ENCODE data around the gene TBC1D13.
"Not testable (repeated sequence)": the region's sequence is repeated elsewhere in the genome, so short reads cannot be mapped to it uniquely, and the experiment has no call there.

TBC1D13 gene

DNA sequence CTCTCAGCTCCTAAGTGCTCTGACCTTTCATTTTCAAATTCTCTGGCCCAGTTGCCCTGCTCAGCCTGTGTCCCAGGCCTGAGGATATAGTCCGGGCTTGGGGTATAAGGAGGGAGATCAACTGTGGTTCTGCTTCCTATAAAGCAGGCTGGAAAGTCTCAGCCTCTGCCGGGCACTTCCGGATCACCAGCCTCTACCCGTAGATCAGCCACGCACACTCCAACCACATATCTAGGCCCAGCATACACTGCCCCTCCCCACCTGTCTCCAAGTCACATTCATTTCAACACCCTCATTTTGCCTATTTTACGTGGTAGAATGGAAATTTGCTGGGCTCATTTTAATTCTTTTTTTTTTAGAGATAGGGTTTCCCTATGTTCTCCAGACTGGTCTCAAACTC is 18.4 kb upstream of the TBC1D13 start:
- Histone ChIP-seq H3K9me3 (ENCODE audit: insufficient read depth, low read depth, low read length) (no peaks in the 10 kb centered on the region), H3K36me3 (ENCODE audit: insufficient read depth, low read length) (no peaks in the 10 kb centered on the region), H3K4me3 (ENCODE audit: low read length) (no peak overlapping the region), H3K4me1 (ENCODE audit: insufficient read depth, low read length) (peaks cover 7% of the 10 kb centered on the region; the same call in 1 of the 2 replicates), H3K27ac (ENCODE audit: low read depth, low read length) (no peak overlapping the region), H3K27me3 (ENCODE audit: insufficient read depth, low read length) (no peaks in the 10 kb centered on the region), H3K9ac (ENCODE audit: low read depth, low read length) (no peak overlapping the region)
- 90% methylated on average over 6 of the region's 6 CpGs for WGBS

DNA sequence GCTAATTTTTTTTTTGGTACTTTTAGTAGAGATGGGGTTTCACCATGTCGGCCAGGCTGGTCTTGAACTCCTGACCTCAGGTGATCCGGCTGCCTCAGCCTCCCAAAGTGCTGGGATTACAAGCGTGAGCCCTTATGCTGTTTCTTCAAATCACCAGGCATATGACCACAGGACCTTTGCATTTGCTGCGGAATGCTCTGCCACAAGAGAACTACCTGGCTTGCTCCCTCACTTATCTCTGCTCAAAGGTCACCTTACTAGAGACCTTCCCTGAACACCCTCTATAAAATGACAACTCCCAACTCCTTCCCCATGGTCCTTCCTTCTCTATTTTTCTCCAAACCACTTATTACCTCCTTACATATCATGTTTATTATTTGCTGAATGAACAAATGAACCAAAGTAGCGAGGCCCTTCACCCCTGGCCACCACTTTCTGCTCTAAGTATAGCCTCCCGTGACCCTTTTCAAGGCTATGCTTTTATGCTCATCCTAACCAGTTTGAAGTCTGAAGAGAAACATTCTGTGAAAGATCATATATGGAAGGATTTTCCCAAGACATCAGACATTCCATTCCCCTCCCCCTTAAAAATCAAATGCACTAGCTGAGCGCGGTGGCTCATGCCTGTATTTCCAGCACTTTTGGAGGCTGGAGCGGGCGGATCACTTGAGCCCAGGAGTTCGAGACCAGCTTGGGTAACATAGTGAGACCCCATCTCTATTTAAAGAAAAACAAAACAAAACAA is 16.6 kb upstream of the TBC1D13 start:
- Histone ChIP-seq H3K9me3 (ENCODE audit: insufficient read depth, low read depth, low read length) (no peaks in the 10 kb centered on the region), H3K27ac (ENCODE audit: low read depth, low read length) (no peak overlapping the region), H3K9ac (ENCODE audit: low read depth, low read length) (peak overlapping the region; percentile 79; the same call in 1 of the 2 replicates), H3K36me3 (ENCODE audit: insufficient read depth, low read length) (no peaks in the 10 kb centered on the region), H3K4me3 (ENCODE audit: low read length) (peak overlapping the region; percentile 81), H3K27me3 (ENCODE audit: insufficient read depth, low read length) (no peaks in the 10 kb centered on the region), H3K4me1 (ENCODE audit: insufficient read depth, low read length) (peaks cover under 1% of the 10 kb centered on the region; the same call in 1 of the 2 replicates)
- WGBS, result 91% methylated on average over 11 of the region's 11 CpGs

DNA sequence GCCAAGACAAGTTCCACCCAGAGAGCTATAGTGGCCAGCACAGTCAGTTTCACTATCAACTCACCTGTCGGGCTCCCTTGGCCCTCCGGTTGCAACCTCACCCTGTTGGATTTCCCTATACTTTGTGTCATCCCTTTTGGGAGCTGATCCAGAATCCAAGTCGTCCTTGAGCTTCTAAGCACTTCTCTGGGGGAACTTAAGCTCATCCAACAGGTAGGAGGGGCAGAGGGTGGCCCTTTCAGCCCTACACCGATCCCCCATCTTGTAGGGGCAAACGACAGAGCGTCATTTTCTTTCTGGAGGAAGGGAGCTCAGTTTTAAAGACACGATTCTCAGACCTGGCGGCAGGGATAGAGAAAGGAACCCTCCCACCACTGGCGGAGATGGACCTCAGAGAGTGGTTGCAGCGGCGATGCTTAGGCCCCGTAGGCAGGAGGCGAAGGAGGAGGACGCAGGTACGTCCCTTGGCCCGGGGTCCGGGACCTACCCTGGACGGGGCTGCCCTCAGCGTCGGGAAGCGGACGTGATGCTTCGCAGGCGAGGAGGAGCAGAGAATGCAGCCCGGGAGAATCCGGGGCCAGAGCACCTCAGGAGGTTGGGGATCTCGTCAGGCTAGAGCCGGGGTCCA is 15.8 kb upstream of the TBC1D13 start:
- no peaks in the 10 kb centered on the region for H3K4me1 ChIP-seq (ENCODE audit: insufficient read depth, low read length)
- no peaks in the 10 kb centered on the region for H3K36me3 ChIP-seq (ENCODE audit: insufficient read depth, low read length)
- peak overlapping the region; percentile 81 for H3K4me3 ChIP-seq (ENCODE audit: low read length)
- no peaks in the 10 kb centered on the region for H3K27me3 ChIP-seq (ENCODE audit: insufficient read depth, low read length)
- WGBS, result 3% methylated on average over 27 of the region's 28 CpGs
- peak overlapping the region; percentile 93 for H3K27ac ChIP-seq (ENCODE audit: low read depth, low read length)
- no peaks in the 10 kb centered on the region for H3K9me3 ChIP-seq (ENCODE audit: insufficient read depth, low read depth, low read length)
- peak overlapping the region; percentile 79 for H3K9ac ChIP-seq (ENCODE audit: low read depth, low read length)

DNA sequence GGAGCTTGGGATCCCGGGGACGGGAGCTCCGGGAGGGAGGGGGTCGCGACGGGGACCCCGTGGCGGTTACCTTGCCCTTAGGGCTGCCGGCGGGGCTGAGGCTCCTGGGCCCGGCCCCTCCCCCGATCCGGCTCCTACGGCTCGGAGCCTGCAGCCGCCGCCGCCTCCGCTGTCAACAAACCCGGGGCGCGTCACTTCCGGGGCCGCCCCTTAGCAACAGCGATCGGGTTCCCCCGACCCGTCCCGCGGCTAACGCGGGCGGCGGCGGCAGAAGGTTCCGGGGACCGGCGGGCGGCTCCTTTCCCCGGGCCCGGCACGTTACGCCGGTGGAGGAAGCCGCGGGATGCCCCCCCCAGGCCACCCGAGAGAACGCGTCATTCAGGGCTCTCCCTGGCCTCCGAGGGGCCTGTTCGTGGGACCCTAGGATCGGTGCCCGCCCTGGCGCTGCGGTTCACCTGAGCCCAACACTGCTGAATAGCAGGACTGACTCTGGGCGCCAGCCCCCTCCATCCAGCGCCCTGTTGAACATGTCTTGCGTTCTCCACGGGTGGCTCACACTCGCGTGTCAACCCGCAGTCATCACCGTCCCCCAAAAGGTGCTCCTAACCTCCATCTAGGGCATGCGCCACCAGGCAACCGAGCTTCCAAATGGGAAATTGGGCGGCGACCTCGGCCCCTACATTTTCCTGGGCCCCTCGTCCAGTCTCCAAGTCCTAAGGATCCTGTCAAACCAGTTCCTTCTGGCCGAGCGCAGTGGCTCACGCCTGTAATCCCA is 15.1 kb upstream of the TBC1D13 start, which contains the start of gene ZER1:
TSS of gene ZER1 (minus strand) at position 183 of the 775 bp plus-strand sequence. CDS start 16,362 bp downstream, outside the sequence.
- Histone ChIP-seq H3K27me3 (ENCODE audit: insufficient read depth, low read length) (no peaks in the 10 kb centered on the region), H3K36me3 (ENCODE audit: insufficient read depth, low read length) (no peaks in the 10 kb centered on the region), H3K4me3 (ENCODE audit: low read length) (peak within 1 kb of the TSS; percentile 81), H3K9ac (ENCODE audit: low read depth, low read length) (peak within 1 kb of the TSS; percentile 79), H3K4me1 (ENCODE audit: insufficient read depth, low read length) (no peaks in the 10 kb centered on the region), H3K27ac (ENCODE audit: low read depth, low read length) (peak within 1 kb of the TSS; percentile 93), H3K9me3 (ENCODE audit: insufficient read depth, low read depth, low read length) (no peaks in the 10 kb centered on the region)
- 4% methylated on average over 72 of the region's 72 CpGs for WGBS

GRCh38 chr9:128773049-128773448 is 14.0 kb upstream of the TBC1D13 start:
- H3K9me3 ChIP-seq (ENCODE audit: insufficient read depth, low read depth, low read length), result no peaks in the 10 kb centered on the region
- H3K9ac ChIP-seq (ENCODE audit: low read depth, low read length), result no peak overlapping the region
- H3K27me3 ChIP-seq (ENCODE audit: insufficient read depth, low read length), result no peaks in the 10 kb centered on the region
- WGBS, result 98% methylated on average over 5 of the region's 5 CpGs
- H3K4me3 ChIP-seq (ENCODE audit: low read length), result no peak overlapping the region
- H3K36me3 ChIP-seq (ENCODE audit: insufficient read depth, low read length), result no peaks in the 10 kb centered on the region
- no peak overlapping the region for H3K27ac ChIP-seq (ENCODE audit: low read depth, low read length)
- no peaks in the 10 kb centered on the region for H3K4me1 ChIP-seq (ENCODE audit: insufficient read depth, low read length)

DNA sequence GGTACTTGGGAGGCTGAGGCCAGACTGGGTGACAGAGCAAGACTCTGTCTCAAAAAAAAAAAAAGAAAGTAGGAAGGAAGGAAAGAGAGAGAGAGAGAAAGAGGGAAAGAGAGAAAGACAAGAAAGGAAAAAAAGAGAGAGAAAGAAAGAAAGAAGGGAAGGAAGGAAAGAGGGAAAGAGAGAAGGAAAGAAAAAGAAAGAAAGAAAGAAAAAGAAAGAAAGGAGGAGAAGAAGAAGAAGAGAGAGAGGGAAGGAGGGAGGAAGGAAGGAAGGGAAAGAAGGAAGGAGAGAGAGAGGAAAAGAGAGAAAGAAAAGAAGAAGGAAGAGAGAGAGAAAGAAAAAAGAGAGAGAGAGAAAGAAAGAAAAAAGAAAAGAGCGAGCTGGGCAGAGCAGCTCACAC is 12.2 kb upstream of the TBC1D13 start:
- Histone ChIP-seq H3K36me3 (ENCODE audit: insufficient read depth, low read length) (no peaks in the 10 kb centered on the region), H3K9ac (ENCODE audit: low read depth, low read length) (no peak overlapping the region), H3K4me3 (ENCODE audit: low read length) (no peak overlapping the region), H3K27ac (ENCODE audit: low read depth, low read length) (no peak overlapping the region), H3K4me1 (ENCODE audit: insufficient read depth, low read length) (no peaks in the 10 kb centered on the region), H3K9me3 (ENCODE audit: insufficient read depth, low read depth, low read length) (no peaks in the 10 kb centered on the region), H3K27me3 (ENCODE audit: insufficient read depth, low read length) (no peaks in the 10 kb centered on the region)
- 83% methylated on average over 1 of the region's 1 CpG for WGBS

DNA sequence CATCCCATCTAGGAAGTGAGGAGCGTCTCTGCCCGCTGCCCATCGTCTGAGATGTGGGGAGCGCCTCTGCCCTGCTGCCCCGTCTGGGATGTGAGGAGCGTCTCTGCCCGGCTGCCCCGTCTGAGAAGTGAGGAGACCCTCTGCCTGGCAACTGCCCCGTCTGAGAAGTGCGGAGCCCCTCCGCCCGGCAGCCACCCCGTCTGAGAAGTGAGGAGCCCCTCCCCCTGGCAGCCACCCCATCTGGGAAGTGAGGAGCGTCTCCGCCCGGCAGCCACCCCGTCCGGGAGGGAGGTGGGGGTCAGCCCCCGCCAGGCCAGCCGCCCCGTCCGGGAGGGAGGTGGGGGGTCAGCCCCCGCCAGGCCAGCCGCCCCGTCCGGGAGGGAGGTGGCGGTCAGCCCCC is 7.0 kb upstream of the TBC1D13 start:
- H3K4me3 ChIP-seq (ENCODE audit: low read length); H3K27ac ChIP-seq (ENCODE audit: low read depth, low read length); H3K4me1 ChIP-seq (ENCODE audit: insufficient read depth, low read length); H3K9ac ChIP-seq (ENCODE audit: low read depth, low read length); H3K36me3 ChIP-seq (ENCODE audit: insufficient read depth, low read length); H3K9me3 ChIP-seq (ENCODE audit: insufficient read depth, low read depth, low read length); H3K27me3 ChIP-seq (ENCODE audit: insufficient read depth, low read length): not testable (repeated sequence)
- 97% methylated on average over 21 of the region's 27 CpGs for WGBS

DNA sequence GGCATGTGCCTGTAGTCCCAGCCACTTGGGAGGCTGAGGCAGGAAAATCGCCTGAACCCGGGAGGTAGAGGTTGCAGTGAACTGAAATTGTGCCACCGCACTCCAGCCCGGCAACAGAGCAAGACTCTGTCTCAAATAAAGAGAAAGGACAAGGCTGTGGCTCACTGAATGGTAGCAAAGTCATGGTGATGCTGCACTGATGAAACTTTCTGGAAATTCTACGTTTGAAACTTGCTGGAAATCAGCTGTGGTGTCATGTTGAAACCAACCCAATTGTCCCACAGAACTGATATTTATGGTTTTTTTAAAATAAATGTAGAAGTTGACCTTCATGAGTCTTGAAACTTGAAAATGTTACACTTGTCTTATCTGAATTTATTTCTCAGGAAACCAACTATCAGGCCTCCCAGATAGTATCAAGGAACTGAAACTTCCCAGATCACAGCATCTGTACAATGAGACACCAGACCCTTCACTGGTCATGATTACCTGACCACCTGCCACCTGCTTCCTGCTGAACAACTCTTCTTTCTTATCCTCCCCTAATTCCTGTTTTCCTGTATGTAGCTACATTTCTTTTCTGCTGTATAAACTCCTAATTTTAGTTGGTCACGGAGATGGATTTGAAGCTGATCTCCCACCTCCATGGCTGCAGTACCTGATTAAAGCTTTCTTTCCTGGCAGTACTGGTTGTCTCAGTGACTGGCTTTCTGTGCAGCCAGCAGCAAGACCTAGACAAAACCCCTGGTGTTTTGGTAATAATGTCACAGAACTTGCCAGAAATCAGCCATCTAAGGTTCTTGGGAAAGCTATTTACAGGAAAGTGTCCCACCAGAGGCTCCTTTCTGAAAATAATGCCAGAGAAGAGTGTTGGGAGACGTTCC is 5.6 kb upstream of the TBC1D13 start:
- Histone ChIP-seq H3K4me3 (ENCODE audit: low read length) (no peak overlapping the region), H3K27ac (ENCODE audit: low read depth, low read length) (no peak overlapping the region), H3K9ac (ENCODE audit: low read depth, low read length) (no peak overlapping the region), H3K9me3 (ENCODE audit: insufficient read depth, low read depth, low read length) (no peaks in the 10 kb centered on the region), H3K27me3 (ENCODE audit: insufficient read depth, low read length) (no peaks in the 10 kb centered on the region), H3K4me1 (ENCODE audit: insufficient read depth, low read length) (no peaks in the 10 kb centered on the region), H3K36me3 (ENCODE audit: insufficient read depth, low read length) (no peaks in the 10 kb centered on the region)
- 85% methylated on average over 7 of the region's 7 CpGs for WGBS

DNA sequence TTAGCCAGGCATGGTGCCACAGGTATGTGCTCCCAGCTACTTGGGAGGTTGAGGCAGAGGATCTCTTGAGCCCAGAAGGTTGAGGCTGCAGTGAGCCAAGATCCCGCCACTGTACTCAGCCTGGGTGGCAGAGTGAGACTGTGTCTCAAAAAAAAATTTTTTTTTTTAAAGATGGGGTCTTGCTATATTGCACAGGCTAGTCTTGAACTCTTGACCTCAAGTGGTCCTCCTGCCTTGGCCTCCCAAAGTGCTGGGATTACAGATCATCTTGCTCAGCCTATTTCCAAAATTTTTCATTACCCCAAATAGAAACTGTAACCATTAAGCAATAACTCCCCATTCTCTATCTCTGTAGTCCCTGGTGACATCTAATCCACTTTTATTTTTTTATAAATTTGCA is 4.4 kb upstream of the TBC1D13 start:
- Histone ChIP-seq H3K36me3 (ENCODE audit: insufficient read depth, low read length) (no peaks in the 10 kb centered on the region), H3K4me1 (ENCODE audit: insufficient read depth, low read length) (peaks cover under 1% of the 10 kb centered on the region; the same call in 1 of the 2 replicates)
- 86% methylated on average over 1 of the region's 1 CpG for WGBS

DNA sequence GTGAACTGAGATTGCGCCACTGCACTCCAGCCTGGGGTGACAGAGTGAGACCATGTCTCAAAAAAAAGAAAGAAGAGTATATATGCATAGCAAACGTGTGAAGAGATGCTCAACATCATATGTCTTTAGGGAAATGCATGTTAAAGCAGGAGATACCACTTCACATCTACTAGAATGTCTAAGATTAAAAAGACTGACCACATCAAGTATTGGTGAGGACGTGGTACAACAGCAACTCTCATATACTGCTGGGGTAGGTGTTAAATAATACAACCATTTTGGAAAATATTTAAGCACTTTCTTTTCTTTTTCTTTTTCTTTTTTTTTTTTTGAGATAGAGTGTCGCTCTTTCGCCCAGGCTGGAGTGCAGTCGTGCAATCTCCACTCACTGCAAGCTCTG is 1.6 kb upstream of the TBC1D13 start:
- H3K9ac ChIP-seq (ENCODE audit: low read depth, low read length), result no peak overlapping the region
- H3K9me3 ChIP-seq (ENCODE audit: insufficient read depth, low read depth, low read length), result no peaks in the 10 kb centered on the region
- no peaks in the 10 kb centered on the region for H3K27me3 ChIP-seq (ENCODE audit: insufficient read depth, low read length)
- 91% methylated on average over 5 of the region's 6 CpGs for WGBS
- H3K36me3 ChIP-seq (ENCODE audit: insufficient read depth, low read length), result peaks cover 6% of the 10 kb centered on the region
- H3K27ac ChIP-seq (ENCODE audit: low read depth, low read length), result no peak overlapping the region
- peaks cover 7% of the 10 kb centered on the region; the same call in 1 of the 2 replicates for H3K4me1 ChIP-seq (ENCODE audit: insufficient read depth, low read length)
- no peak overlapping the region for H3K4me3 ChIP-seq (ENCODE audit: low read length)

More for the DNA sequence above, 4.4 kb upstream of the TBC1D13 start:
- no peak overlapping the region for H3K9ac ChIP-seq (ENCODE audit: low read depth, low read length)
- no peak overlapping the region for H3K4me3 ChIP-seq (ENCODE audit: low read length)
- H3K9me3 ChIP-seq (ENCODE audit: insufficient read depth, low read depth, low read length), result no peaks in the 10 kb centered on the region
- H3K27ac ChIP-seq (ENCODE audit: low read depth, low read length), result no peak overlapping the region
- no peaks in the 10 kb centered on the region for H3K27me3 ChIP-seq (ENCODE audit: insufficient read depth, low read length)
